HepG2 (cell line): ENCODE data around the gene CEBPE. TPM values are rescaled to one million over a fixed set of nuclear protein-coding genes. Genes with fewer than 3 reads are reported as not detected.

Experiments
- ATF2 ChIP-seq: sonication (generic); formaldehyde crosslinking; IDR thresholded peaks from 2 replicates; pipeline ENCODE4 v1.4.0; 2020; ENCODE audit warnings: missing genetic modification reagents
- E2F1 ChIP-seq: sonication (generic); formaldehyde crosslinking; IDR thresholded peaks from 2 replicates; pipeline ENCODE4 v1.5.0; 2020; ENCODE audit warnings: missing genetic modification reagents
- ETV5 ChIP-seq: IDR thresholded peaks from 2 replicates; pipeline ENCODE4 v1.6.1; 2018; ENCODE audit warnings: missing biosample characterization, missing genetic modification reagents, inconsistent platforms, borderline replicate concordance
- GATAD1 ChIP-seq: IDR thresholded peaks from 2 replicates; pipeline ENCODE4 v1.6.1; 2016; ENCODE audit warnings: missing genetic modification reagents, missing compliant biosample characterization
- POGK ChIP-seq: sonication (generic); formaldehyde crosslinking; conservative IDR thresholded peaks from 2 replicates; pipeline ENCODE4 v1.8.0; 2022; ENCODE audit warnings: mild to moderate bottlenecking, moderate library complexity, missing genetic modification reagents
- RARA ChIP-seq: IDR thresholded peaks from 2 replicates; pipeline ENCODE4 v1.6.1; 2016; ENCODE audit warnings: missing genetic modification reagents, missing compliant biosample characterization
- RBM39 ChIP-seq: fragments of 200-400 bp; formaldehyde crosslinking; IDR thresholded peaks from one replicate; pipeline ENCODE4 v1.6.1; 2018; ENCODE audit warnings: antibody characterized with exemption, mild to moderate bottlenecking, low read depth, low read length; ENCODE audit not compliant: poor library complexity, severe bottlenecking
- SKI ChIP-seq: fragments of 450-650 bp; IDR thresholded peaks from one replicate; pipeline ENCODE4 v1.6.1; 2018; ENCODE audit warnings: mild to moderate bottlenecking; ENCODE audit not compliant: partially characterized antibody
- YEATS2 ChIP-seq: sonication (generic); formaldehyde crosslinking; IDR thresholded peaks from 2 replicates; pipeline ENCODE4 v1.4.0; 2020; ENCODE audit warnings: missing genetic modification reagents, borderline replicate concordance
- YY1 ChIP-seq: IDR thresholded peaks from 2 replicates; pipeline ENCODE4 v1.6.1; 2011; ENCODE audit warnings: low read length, low read depth, moderate library complexity, mild to moderate bottlenecking; ENCODE audit not compliant: insufficient read depth, insufficient replicate concordance
- ZBTB10 ChIP-seq: sonication (generic); formaldehyde crosslinking; IDR thresholded peaks from 2 replicates; pipeline ENCODE4 v1.4.0; 2020; ENCODE audit warnings: missing genetic modification reagents, borderline replicate concordance
- ZNF253 ChIP-seq: sonication (generic); formaldehyde crosslinking; IDR thresholded peaks from 2 replicates; pipeline ENCODE4 v1.8.0; 2022; ENCODE audit warnings: mild to moderate bottlenecking, missing genetic modification reagents, borderline replicate concordance
- ZNF34 ChIP-seq: sonication (generic); formaldehyde crosslinking; IDR thresholded peaks from 2 replicates; pipeline ENCODE4 v1.4.0; 2020; ENCODE audit warnings: mild to moderate bottlenecking, missing genetic modification reagents, borderline replicate concordance
- ZNF44 ChIP-seq: sonication (generic); formaldehyde crosslinking; IDR thresholded peaks from 2 replicates; pipeline ENCODE4 v1.5.1; 2020; ENCODE audit warnings: mild to moderate bottlenecking, missing genetic modification reagents
- ZNF597 ChIP-seq: sonication (generic); formaldehyde crosslinking; IDR thresholded peaks from 2 replicates; pipeline ENCODE4 v1.5.0; 2020; ENCODE audit warnings: missing genetic modification reagents
- ZNF616 ChIP-seq: sonication (generic); formaldehyde crosslinking; IDR thresholded peaks from 2 replicates; pipeline ENCODE4 v1.5.0; 2020; ENCODE audit warnings: low read depth, mild to moderate bottlenecking, missing genetic modification reagents
- ZNF652 ChIP-seq: IDR thresholded peaks from 2 replicates; pipeline ENCODE4 v1.6.1; 2016; ENCODE audit warnings: low read depth, borderline replicate concordance
- ZNF7 ChIP-seq: IDR thresholded peaks from 2 replicates; pipeline ENCODE4 v1.6.1; 2016; ENCODE audit warnings: missing biosample characterization, missing genetic modification reagents
- ZNF839 ChIP-seq: sonication (generic); formaldehyde crosslinking; IDR thresholded peaks from 2 replicates; pipeline ENCODE4 v1.4.0; 2020; ENCODE audit warnings: missing genetic modification reagents, mild to moderate bottlenecking, borderline replicate concordance
- ZNF841 ChIP-seq: sonication (generic); formaldehyde crosslinking; IDR thresholded peaks from 2 replicates; pipeline ENCODE4 v1.8.1; 2023; ENCODE audit warnings: missing genetic modification reagents, borderline replicate concordance
- ZNF879 ChIP-seq: sonication (generic); formaldehyde crosslinking; IDR thresholded peaks from 2 replicates; pipeline ENCODE4 v1.8.1; 2023; ENCODE audit warnings: missing genetic modification reagents
- polyA plus RNA-seq, 8 experiments: library from polyadenylated mRNA; depleted of rRNA in 3 of 8; stranded (reverse) in 7 of 8; unstranded in 1 of 8; fragments of >200 nt; fragmentation: Illumina TruSeq in 4 of 8; extraction: Trizol in 4 of 8; gene quantifications; 2 replicates each; pipeline versions ENCODE4 v1.2.1 to v1.2.3, GENCODE V29; 2011 to 2016; ENCODE audit warnings: low read depth in 4 of 8, missing spikeins in 1 of 8, mixed read lengths in 1 of 8; ENCODE audit not compliant: insufficient read depth in 1 of 8
- total RNA-seq, 5 experiments: library from RNA; depleted of rRNA; stranded (reverse); fragments of >200 nt; fragmentation: Illumina TruSeq; extraction: Trizol; gene quantifications; 2 replicates each; pipeline ENCODE4 v1.2.3, GENCODE V29; 2016; ENCODE audit warnings: low read depth in 1 of 5

The CEBPE gene
- total and polyA plus RNA-seq, 2 of the 13 experiments (the other 11 are each of a cell fraction or from before 2014, with no cell fraction given), result 0.09 to 0.11 TPM

- TF ChIP-seq ZNF879 (CRISPR knock-in tag) (peak; percentile 85; the same call in 1 of the 2 replicates), ZNF44 (CRISPR knock-in tag) (peak; percentile 93; the same call in 1 of the 2 replicates), ETV5 (CRISPR knock-in tag) (peak; percentile 20; the same call in 1 of the 2 replicates), ATF2 (CRISPR knock-in tag) (peak; percentile 63; the same call in 1 of the 2 replicates), POGK (CRISPR knock-in tag) (peak; percentile 93; the same call in 1 of the 2 replicates), E2F1 (CRISPR knock-in tag) (peak; percentile 88), ZNF652 (CRISPR knock-in tag) (no peak; the same call in 1 of the 2 replicates), SKI (peak; percentile 69), RARA (CRISPR knock-in tag) (peak; percentile 20), YY1 (peak; percentile 98), YEATS2 (CRISPR knock-in tag) (no peak; the same call in 1 of the 2 replicates), ZNF253 (CRISPR knock-in tag) (peak; percentile 98), ZNF7 (CRISPR knock-in tag) (0 out of 2 replicates have a peak, but pooled peaks have one; percentile 4), ZNF597 (CRISPR knock-in tag) (0 out of 2 replicates have a peak, but pooled peaks have one; percentile 93), ZNF616 (CRISPR knock-in tag) (no peak; the same call in none of the 2 replicates), GATAD1 (CRISPR knock-in tag) (peak; percentile 83), ZNF839 (peak; percentile 99; the same call in 1 of the 2 replicates), ZNF34 (CRISPR knock-in tag) (peak; percentile 100), RBM39 (peak; percentile 99), ZBTB10 (CRISPR knock-in tag) (peak; percentile 85; the same call in 1 of the 2 replicates), ZNF841 (CRISPR knock-in tag) (no peak)
Measured at GRCh38 chr14:23094666-23095195, 24.3 kb downstream of the CEBPE start, which contains the start of gene ACIN1 (continued).
